ENCODE results near the gene RPL21.

Gene RPL21

GRCh38 chr13:27300941-27301586, 49.7 kb downstream of the RPL21 start:
- TF ChIP-seq TAF1 (IDR thresholded peaks at IDR 0.05; ENCODE audit: borderline replicate concordance, insufficient read depth, low read length), result no peak
- TF ChIP-seq REST (IDR thresholded peaks at IDR 0.05; ENCODE audit: insufficient read depth in 1 of 2, low read depth in 2 of 2, low read length in 2 of 2), result no peak
- no peak for TF ChIP-seq POLR2AphosphoS5 (IDR thresholded peaks at IDR 0.05; ENCODE audit: low read depth, low read length)
- TF ChIP-seq SIN3A (IDR thresholded peaks at IDR 0.05; ENCODE audit: borderline replicate concordance, insufficient read depth, low read length), result no peak
- no peak for TF ChIP-seq FOXP2 (optimal IDR thresholded peaks at IDR 0.05; ENCODE audit: borderline replicate concordance, extremely low read depth, extremely low read length, insufficient read depth)

- TF ChIP-seq REST (IDR thresholded peaks at IDR 0.05; ENCODE audit: insufficient read depth in 1 of 2, low read depth in 2 of 2, low read length in 2 of 2) (no peak), POLR2AphosphoS5 (IDR thresholded peaks at IDR 0.05; ENCODE audit: low read depth, low read length) (no peak), TAF1 (IDR thresholded peaks at IDR 0.05; ENCODE audit: borderline replicate concordance, insufficient read depth, low read length) (no peak), SIN3A (IDR thresholded peaks at IDR 0.05; ENCODE audit: borderline replicate concordance, insufficient read depth, low read length) (no peak), FOXP2 (optimal IDR thresholded peaks at IDR 0.05; ENCODE audit: borderline replicate concordance, extremely low read depth, extremely low read length, insufficient read depth) (no peak)
These were observed 51.4 kb downstream of the RPL21 start for GRCh38 chr13:27302643-27303262.

DNA sequence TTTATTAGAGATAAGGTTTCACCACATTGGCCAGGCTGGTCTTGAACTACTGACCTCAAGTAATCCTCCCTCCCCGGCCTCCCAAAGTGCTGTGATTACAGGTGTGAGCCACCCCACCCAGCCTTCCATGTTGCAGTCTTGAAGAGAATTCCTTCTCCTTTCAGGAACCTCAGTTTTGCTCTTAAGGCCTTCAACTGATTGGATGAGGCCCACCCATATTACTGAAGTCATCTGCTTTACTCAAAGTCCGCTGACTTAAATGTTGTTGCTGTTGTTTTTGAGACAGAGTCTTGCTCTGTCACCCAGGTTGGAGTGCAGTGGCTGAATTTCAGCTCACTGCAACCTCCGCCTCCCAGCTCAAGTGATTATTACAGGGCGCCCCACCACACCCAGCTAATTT, 52.7 kb downstream of the RPL21 start:
- TF ChIP-seq FOXP2 (optimal IDR thresholded peaks at IDR 0.05; ENCODE audit: borderline replicate concordance, extremely low read depth, extremely low read length, insufficient read depth) (no peak), POLR2AphosphoS5 (IDR thresholded peaks at IDR 0.05; ENCODE audit: low read depth, low read length) (no peak), TAF1 (IDR thresholded peaks at IDR 0.05; ENCODE audit: borderline replicate concordance, insufficient read depth, low read length) (no peak), SIN3A (IDR thresholded peaks at IDR 0.05; ENCODE audit: borderline replicate concordance, insufficient read depth, low read length) (no peak), REST (IDR thresholded peaks at IDR 0.05; ENCODE audit: insufficient read depth in 1 of 2, low read depth in 2 of 2, low read length in 2 of 2) (no peak)

DNA sequence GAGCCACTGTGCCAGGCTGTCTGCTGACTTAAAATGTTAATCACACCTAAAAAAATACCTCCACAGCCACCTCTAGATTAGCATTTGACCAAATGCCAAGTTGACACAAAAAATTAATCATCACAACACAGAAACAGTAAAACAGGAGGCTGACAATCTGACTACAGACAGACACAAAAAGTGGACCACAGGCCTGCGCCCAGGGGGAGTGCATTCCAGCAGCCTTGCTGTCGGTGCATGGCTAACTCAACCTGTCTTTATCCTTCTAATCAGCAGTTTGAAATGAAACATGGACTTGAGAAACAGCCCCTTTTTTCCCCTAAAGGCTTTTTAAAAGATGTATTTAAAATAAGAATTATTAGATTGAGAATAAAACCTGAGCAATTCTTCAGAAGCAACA, 53.3 kb downstream of the RPL21 start:
- TF ChIP-seq POLR2AphosphoS5 (IDR thresholded peaks at IDR 0.05; ENCODE audit: low read depth, low read length), result no peak
- TF ChIP-seq REST (IDR thresholded peaks at IDR 0.05; ENCODE audit: insufficient read depth in 1 of 2, low read depth in 2 of 2, low read length in 2 of 2), result no peak
- TF ChIP-seq SIN3A (IDR thresholded peaks at IDR 0.05; ENCODE audit: borderline replicate concordance, insufficient read depth, low read length), result no peak
- no peak for TF ChIP-seq FOXP2 (optimal IDR thresholded peaks at IDR 0.05; ENCODE audit: borderline replicate concordance, extremely low read depth, extremely low read length, insufficient read depth)
- TF ChIP-seq TAF1 (IDR thresholded peaks at IDR 0.05; ENCODE audit: borderline replicate concordance, insufficient read depth, low read length), result no peak

All from PFSK-1 (cell line).